H7 (cell line): ENCODE results near the gene MFAP1. TPM values are rescaled to one million over a fixed set of nuclear protein-coding genes. Genes with fewer than 3 reads are reported as not detected.
"Not testable (repeated sequence)": the region's sequence is repeated elsewhere in the genome, so short reads cannot be mapped to it uniquely, and the experiment has no call there.

Source experiments
- DNase-seq: peaks from one replicate; pipeline ENCODE4 v3.0.0; 2012
- H3K27me3 ChIP-seq: 2 replicates; pipeline ENCODE4 v1.6.0; 2011; ENCODE audit warnings: mild to moderate bottlenecking, low read length; ENCODE audit not compliant: control insufficient read depth, insufficient read depth
- H3K36me3 ChIP-seq: replicated peaks from 2 replicates; pipeline ENCODE4 v1.5.1; 2011; ENCODE audit warnings: low read length; ENCODE audit not compliant: control insufficient read depth, insufficient read depth
- H3K4me3 ChIP-seq: 2 replicates; pipeline ENCODE4 v1.5.1; 2011; ENCODE audit warnings: low read depth, mild to moderate bottlenecking, control low read depth, low read length, moderate library complexity; ENCODE audit not compliant: insufficient read depth
- total RNA-seq: library from RNA; depleted of rRNA; stranded (reverse); fragments of >200 nt; shearing (Covaris generic); gene quantifications from 2 replicates; pipeline ENCODE4 v1.2.3, GENCODE V29; 2014; rRNA removed

Gene MFAP1
- total RNA-seq = 25.3 and 29.8 TPM in 2 replicates

GRCh38 chr15:43824302-43825246 is at the start of gene MFAP1:
MFAP1 (minus strand) TSS chr15:43824690; CDS start chr15:43824569, 121 bp downstream.
- Histone ChIP-seq H3K27me3 (no peaks in the 10 kb centered on the region), H3K4me3 (peak within 1 kb of the TSS; percentile 86), H3K36me3 (no peaks in the 10 kb centered on the region)
- peak; percentile 85 for DNase-seq

GRCh38 chr15:43873651-43874050 is 49.2 kb upstream of the MFAP1 start:
- H3K4me3 ChIP-seq = no peak overlapping the region
- DNase-seq = no peak
- no peaks in the 10 kb centered on the region for H3K27me3 ChIP-seq
- H3K36me3 ChIP-seq = peaks cover 5% of the 10 kb centered on the region

- Histone ChIP-seq H3K27me3 (no peaks in the 10 kb centered on the region), H3K4me3 (no peak overlapping the region), H3K36me3 (peaks cover 5% of the 10 kb centered on the region)
- DNase-seq = peak; percentile 81
These were observed 48.0 kb upstream of the MFAP1 start for GRCh38 chr15:43872416-43873020.

GRCh38 chr15:43871835-43872234 is 47.3 kb upstream of the MFAP1 start:
- no peaks in the 10 kb centered on the region for H3K27me3 ChIP-seq
- H3K36me3 ChIP-seq = peaks cover 5% of the 10 kb centered on the region
- H3K4me3 ChIP-seq = no peak overlapping the region
- no peak for DNase-seq

GRCh38 chr15:43868406-43868805 is 43.9 kb upstream of the MFAP1 start:
- H3K27me3 ChIP-seq = no peaks in the 10 kb centered on the region
- H3K4me3 ChIP-seq = no peak overlapping the region
- DNase-seq = no peak
- H3K36me3 ChIP-seq = peaks cover 3% of the 10 kb centered on the region

- no peak for DNase-seq
- Histone ChIP-seq H3K27me3 (no peaks in the 10 kb centered on the region), H3K36me3 (peaks cover 3% of the 10 kb centered on the region), H3K4me3 (no peak overlapping the region)
These were observed 42.6 kb upstream of the MFAP1 start for GRCh38 chr15:43867096-43867495.

GRCh38 chr15:43866636-43867035 is 42.1 kb upstream of the MFAP1 start:
- H3K36me3 ChIP-seq, DNase-seq, H3K27me3 ChIP-seq, H3K4me3 ChIP-seq: not testable (repeated sequence)

GRCh38 chr15:43859546-43859945 is 35.1 kb upstream of the MFAP1 start:
- Histone ChIP-seq H3K27me3 (no peaks in the 10 kb centered on the region), H3K4me3 (no peak overlapping the region), H3K36me3 (peaks cover 1% of the 10 kb centered on the region)
- no peak for DNase-seq

- no peak for DNase-seq
- Histone ChIP-seq H3K27me3 (no peaks in the 10 kb centered on the region), H3K36me3 (peaks cover 1% of the 10 kb centered on the region), H3K4me3 (no peak overlapping the region)
These were observed 30.3 kb upstream of the MFAP1 start for GRCh38 chr15:43854801-43855200.

GRCh38 chr15:43852607-43853006 is 28.1 kb upstream of the MFAP1 start:
- DNase-seq = no peak
- H3K4me3 ChIP-seq = no peak overlapping the region
- H3K36me3 ChIP-seq = no peaks in the 10 kb centered on the region; the same call in none of the 2 replicates
- H3K27me3 ChIP-seq = no peaks in the 10 kb centered on the region

- no peaks in the 10 kb centered on the region; the same call in 1 of the 2 replicates for H3K36me3 ChIP-seq
- no peaks in the 10 kb centered on the region for H3K27me3 ChIP-seq
- no peak for DNase-seq
- no peak overlapping the region for H3K4me3 ChIP-seq
These were observed 26.8 kb upstream of the MFAP1 start for GRCh38 chr15:43851251-43851650.

GRCh38 chr15:43845421-43845820 is 20.9 kb upstream of the MFAP1 start:
- Histone ChIP-seq H3K4me3 (no peak overlapping the region), H3K36me3 (no peaks in the 10 kb centered on the region; the same call in 1 of the 2 replicates), H3K27me3 (no peaks in the 10 kb centered on the region)
- DNase-seq = no peak

GRCh38 chr15:43832485-43832884 is 8.0 kb upstream of the MFAP1 start:
- DNase-seq, H3K36me3 ChIP-seq, H3K4me3 ChIP-seq, H3K27me3 ChIP-seq: not testable (repeated sequence)

GRCh38 chr15:43831519-43832052 is 7.1 kb upstream of the MFAP1 start:
- not testable (repeated sequence) for DNase-seq, H3K4me3 ChIP-seq, H3K27me3 ChIP-seq, H3K36me3 ChIP-seq
